Measurements from ENCODE around the gene ZNF416.

ZNF416 gene

DNA sequence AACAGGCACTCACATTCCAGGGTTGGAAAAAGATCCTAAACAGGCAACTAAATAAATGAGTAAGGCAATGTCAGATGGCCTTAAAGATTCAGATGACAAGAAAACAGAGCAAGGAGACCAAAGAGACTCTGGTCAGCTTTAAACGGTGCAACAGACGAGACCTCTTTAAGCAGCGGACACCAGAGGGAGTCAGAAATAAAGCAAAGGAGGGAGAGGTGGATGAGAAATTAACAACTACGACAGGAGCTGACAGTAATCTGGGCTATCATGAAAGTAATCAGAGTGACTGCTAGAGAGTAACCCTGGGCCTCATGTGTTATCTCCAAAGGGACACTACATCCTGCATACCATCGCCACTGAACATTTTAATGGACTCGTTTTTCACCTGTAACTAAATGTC is 20.2 kb downstream of the ZNF416 start:
- DNase-seq: no peak

DNA sequence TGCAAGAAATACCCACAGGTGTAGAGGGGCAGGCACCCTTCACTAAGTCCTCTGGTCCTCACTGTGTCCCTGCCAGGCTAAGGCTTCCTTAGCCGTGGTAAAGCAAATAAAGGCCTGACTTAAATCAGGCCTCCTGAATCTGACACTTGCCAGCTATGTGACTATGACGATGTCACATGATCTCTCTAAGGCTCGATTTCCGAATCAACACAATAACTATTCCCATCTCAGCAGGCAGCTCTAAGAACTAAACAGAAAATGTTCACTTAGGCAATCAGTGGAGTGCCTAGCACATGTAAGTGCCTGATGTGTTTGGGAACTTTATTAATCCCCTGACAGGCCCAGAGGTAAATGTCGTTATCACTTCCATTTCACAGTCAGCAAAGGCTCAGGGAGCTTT is 21.1 kb downstream of the ZNF416 start:
- DNase-seq: no peak

DNA sequence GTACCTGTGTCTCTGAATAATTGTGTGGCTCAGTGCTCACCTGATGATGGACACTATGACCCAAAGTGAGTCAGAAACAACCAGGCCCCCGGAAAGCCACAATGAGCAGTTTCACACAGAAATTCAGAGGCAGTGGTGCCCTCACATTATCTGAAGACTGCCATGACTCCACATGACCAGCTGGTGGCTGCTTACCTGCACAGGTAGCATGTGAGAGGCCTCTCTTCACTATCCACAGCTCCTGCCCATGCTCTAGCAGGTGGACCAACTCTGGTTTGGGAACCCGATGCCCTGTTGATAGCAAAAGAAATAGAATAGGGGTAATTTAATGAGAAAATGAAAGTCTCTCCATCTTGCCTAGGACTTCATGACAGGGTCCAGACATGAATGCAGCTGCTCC is 26.3 kb downstream of the ZNF416 start:
- DNase-seq: no peak

DNA sequence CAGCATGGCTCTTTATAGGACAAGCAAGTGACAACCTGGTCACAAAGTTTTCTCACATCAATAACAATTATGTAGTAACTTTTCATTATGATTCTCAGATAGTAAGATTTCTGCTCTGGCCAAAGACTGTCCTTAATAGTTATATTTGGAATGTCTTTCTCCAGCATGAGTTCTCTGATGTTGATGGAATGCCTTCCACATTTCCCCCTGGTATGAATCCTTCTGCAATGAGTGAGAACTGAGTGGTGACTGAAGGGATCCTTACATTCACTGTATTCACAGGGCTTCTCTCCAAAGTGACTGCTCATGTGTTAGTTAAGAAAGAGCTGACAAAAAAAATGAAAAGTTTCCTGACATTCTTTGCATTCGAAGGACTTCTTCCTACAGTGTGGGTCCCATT is 32.2 kb downstream of the ZNF416 start:
- DNase-seq: no peak

DNA sequence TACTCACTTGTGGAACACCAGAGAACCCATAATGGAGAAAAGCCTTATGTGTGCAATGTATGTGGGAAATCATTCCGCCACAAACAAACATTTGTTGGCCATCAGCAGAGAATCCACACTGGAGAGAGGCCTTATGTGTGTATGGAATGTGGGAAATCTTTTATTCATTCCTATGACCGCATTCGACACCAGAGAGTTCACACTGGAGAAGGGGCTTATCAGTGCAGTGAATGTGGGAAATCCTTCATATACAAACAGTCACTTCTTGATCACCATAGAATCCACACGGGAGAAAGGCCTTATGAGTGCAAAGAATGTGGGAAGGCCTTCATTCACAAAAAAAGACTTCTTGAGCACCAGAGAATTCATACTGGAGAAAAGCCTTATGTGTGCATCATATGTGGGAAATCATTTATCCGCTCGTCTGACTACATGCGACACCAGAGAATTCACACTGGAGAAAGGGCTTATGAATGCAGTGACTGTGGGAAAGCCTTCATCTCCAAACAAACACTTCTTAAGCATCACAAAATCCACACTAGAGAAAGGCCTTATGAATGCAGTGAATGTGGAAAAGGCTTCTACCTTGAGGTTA is 40.7 kb downstream of the ZNF416 start:
- no peak for DNase-seq

DNA sequence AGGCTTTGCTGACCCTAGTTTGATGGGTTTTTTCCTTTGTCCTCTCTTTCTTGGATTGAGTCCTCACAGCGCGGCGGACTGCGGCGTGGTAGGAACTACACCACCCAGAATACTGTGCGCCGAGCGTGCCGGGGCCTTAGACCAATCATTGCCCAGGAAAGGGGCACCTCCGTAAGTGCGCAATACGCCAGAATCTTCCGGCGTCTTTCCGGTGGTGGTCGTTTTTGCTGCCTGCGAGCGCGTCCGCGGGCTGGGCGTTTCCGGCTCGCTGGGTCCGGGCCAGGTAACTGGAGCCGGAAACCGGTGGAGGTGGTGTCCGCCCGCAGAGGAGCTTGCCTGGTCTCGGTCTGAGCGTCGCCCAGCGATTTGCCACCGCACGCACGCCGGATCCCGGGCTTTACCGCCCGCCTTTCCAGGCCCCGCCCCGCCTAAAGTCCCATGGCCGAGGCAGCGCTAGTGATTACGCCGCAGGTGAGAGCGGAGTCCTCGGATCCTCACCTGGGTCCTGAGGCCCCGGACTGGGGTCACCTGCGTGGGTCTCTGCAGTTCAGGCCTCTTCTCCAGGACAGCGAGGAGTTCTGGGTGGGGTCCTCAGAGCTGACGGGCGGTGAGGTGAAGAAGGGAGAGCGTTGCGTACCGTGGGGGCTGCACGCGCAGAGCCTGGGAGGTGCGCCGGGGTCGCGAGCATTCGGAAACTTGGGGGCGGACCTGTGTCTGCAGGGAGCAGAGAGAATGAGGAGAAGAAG is 51.4 kb downstream of the ZNF416 start, which contains the start of gene ZNF549:
Gene ZNF549, plus strand, starts transcription at position 221 of the 746 bp plus-strand sequence. Its CDS starts 218 bp downstream, at position 439.
- DNase-seq: peak; percentile 89

All from activated gamma-delta T cell treated with Interleukin-2 at 50 U/mL for 16 hours (primary cell).